H1 (cell line): ENCODE measurements around the gene R3HDM1. TPM values are rescaled to one million over a fixed set of nuclear protein-coding genes. Genes with fewer than 3 reads are reported as not detected.

Source experiments
- NANOG ChIP-seq: IDR thresholded peaks from 2 replicates; pipeline ENCODE4 v1.6.1; 2011; ENCODE audit warnings: low read length, low read depth, mild to moderate bottlenecking, inconsistent platforms; ENCODE audit not compliant: insufficient read depth, poor library complexity, severe bottlenecking
- polyA plus RNA-seq, 7 experiments: library from polyadenylated mRNA; depleted of rRNA in 3 of 7; stranded (reverse) in 5 of 7; unstranded in 2 of 7; fragments of >200 nt in 5 of 7; fragments of 200-250 nt in 2 of 7; gene quantifications; 1 replicate in 5 of 7; 2 replicates in 1 of 7; 4 replicates in 1 of 7; pipeline versions ENCODE4 v1.2.1 to v1.2.3, GENCODE V29; 2011 to 2013; ENCODE audit warnings: missing spikeins in 2 of 7, mixed read lengths in 2 of 7
- total RNA-seq: library from RNA; stranded (reverse); fragmentation: NEBNext Ultra II Directional; extraction: Animal tissue kit (Norgen Biotek cat#: 25700); gene quantifications from 2 replicates; pipeline ENCODE4 v1.2.1, GENCODE V29; 2021
- TF ChIP-seq, protein P1 (sequence below): fragments of 300-600 bp; sonication (generic); IDR thresholded peaks from 2 replicates; pipeline ENCODE4 v1.7.1; 2012; ENCODE audit warnings: low read length, moderate library complexity, mild to moderate bottlenecking, inconsistent platforms; ENCODE audit not compliant: insufficient replicate concordance

Gene R3HDM1
- total and polyA plus RNA-seq, 2 of the 8 experiments (the other 6 are each of a cell fraction or from before 2014, with no cell fraction given), result 77.7 to 120 TPM

DNA sequence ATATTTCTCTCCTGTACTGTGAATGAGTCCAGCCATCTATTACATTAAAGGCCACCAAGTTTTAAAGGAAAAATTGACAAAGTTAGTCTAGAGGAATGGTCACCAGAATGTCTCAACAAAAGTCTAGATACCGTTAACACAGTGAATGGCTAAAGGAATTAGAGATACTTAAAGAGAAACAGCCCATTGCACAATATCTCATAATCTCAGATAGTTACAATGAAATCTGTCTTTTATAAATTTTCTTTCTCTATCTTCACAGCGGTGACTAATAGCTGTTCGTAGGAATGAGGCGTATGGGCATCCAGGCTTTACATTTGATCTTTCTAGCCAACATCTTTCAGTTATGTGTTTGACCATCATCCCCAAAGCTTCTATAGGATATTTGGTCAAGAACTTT, 30.6 kb downstream of the R3HDM1 start (continued):
- TF ChIP-seq, protein P1, sequence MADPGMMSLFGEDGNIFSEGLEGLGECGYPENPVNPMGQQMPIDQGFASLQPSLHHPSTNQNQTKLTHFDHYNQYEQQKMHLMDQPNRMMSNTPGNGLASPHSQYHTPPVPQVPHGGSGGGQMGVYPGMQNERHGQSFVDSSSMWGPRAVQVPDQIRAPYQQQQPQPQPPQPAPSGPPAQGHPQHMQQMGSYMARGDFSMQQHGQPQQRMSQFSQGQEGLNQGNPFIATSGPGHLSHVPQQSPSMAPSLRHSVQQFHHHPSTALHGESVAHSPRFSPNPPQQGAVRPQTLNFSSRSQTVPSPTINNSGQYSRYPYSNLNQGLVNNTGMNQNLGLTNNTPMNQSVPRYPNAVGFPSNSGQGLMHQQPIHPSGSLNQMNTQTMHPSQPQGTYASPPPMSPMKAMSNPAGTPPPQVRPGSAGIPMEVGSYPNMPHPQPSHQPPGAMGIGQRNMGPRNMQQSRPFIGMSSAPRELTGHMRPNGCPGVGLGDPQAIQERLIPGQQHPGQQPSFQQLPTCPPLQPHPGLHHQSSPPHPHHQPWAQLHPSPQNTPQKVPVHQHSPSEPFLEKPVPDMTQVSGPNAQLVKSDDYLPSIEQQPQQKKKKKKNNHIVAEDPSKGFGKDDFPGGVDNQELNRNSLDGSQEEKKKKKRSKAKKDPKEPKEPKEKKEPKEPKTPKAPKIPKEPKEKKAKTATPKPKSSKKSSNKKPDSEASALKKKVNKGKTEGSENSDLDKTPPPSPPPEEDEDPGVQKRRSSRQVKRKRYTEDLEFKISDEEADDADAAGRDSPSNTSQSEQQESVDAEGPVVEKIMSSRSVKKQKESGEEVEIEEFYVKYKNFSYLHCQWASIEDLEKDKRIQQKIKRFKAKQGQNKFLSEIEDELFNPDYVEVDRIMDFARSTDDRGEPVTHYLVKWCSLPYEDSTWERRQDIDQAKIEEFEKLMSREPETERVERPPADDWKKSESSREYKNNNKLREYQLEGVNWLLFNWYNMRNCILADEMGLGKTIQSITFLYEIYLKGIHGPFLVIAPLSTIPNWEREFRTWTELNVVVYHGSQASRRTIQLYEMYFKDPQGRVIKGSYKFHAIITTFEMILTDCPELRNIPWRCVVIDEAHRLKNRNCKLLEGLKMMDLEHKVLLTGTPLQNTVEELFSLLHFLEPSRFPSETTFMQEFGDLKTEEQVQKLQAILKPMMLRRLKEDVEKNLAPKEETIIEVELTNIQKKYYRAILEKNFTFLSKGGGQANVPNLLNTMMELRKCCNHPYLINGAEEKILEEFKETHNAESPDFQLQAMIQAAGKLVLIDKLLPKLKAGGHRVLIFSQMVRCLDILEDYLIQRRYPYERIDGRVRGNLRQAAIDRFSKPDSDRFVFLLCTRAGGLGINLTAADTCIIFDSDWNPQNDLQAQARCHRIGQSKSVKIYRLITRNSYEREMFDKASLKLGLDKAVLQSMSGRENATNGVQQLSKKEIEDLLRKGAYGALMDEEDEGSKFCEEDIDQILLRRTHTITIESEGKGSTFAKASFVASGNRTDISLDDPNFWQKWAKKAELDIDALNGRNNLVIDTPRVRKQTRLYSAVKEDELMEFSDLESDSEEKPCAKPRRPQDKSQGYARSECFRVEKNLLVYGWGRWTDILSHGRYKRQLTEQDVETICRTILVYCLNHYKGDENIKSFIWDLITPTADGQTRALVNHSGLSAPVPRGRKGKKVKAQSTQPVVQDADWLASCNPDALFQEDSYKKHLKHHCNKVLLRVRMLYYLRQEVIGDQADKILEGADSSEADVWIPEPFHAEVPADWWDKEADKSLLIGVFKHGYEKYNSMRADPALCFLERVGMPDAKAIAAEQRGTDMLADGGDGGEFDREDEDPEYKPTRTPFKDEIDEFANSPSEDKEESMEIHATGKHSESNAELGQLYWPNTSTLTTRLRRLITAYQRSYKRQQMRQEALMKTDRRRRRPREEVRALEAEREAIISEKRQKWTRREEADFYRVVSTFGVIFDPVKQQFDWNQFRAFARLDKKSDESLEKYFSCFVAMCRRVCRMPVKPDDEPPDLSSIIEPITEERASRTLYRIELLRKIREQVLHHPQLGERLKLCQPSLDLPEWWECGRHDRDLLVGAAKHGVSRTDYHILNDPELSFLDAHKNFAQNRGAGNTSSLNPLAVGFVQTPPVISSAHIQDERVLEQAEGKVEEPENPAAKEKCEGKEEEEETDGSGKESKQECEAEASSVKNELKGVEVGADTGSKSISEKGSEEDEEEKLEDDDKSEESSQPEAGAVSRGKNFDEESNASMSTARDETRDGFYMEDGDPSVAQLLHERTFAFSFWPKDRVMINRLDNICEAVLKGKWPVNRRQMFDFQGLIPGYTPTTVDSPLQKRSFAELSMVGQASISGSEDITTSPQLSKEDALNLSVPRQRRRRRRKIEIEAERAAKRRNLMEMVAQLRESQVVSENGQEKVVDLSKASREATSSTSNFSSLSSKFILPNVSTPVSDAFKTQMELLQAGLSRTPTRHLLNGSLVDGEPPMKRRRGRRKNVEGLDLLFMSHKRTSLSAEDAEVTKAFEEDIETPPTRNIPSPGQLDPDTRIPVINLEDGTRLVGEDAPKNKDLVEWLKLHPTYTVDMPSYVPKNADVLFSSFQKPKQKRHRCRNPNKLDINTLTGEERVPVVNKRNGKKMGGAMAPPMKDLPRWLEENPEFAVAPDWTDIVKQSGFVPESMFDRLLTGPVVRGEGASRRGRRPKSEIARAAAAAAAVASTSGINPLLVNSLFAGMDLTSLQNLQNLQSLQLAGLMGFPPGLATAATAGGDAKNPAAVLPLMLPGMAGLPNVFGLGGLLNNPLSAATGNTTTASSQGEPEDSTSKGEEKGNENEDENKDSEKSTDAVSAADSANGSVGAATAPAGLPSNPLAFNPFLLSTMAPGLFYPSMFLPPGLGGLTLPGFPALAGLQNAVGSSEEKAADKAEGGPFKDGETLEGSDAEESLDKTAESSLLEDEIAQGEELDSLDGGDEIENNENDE, result no peak
- no peak for TF ChIP-seq NANOG
